ENCODE measurements around the gene UBAP1L. TPM values are rescaled to one million over a fixed set of nuclear protein-coding genes. Genes with fewer than 3 reads are reported as not detected.

The UBAP1L gene
- total RNA-seq, 2 donors from 2014 or later, result 2.2 to 4.8 TPM

GRCh38 chr15:65092911-65093792 lies 21.8 kb downstream of the UBAP1L start:
- H3K36me3 Mint-ChIP-seq, result no peaks in the 10 kb centered on the region
- DNase-seq (ENCODE audit: low spot score in 2 of 2), result no peak
- no peaks in the 10 kb centered on the region for H3K9me3 Mint-ChIP-seq
- ATAC-seq, result no peak
- peak overlapping the region; percentile 18 to 81 for H3K27ac Mint-ChIP-seq

GRCh38 chr15:65091946-65092770 lies 22.8 kb downstream of the UBAP1L start:
- ATAC-seq (no peak), DNase-seq (ENCODE audit: low spot score in 2 of 2) (no peak)
- H3K36me3 Mint-ChIP-seq, result no peaks in the 10 kb centered on the region
- H3K27ac Mint-ChIP-seq, result no peak overlapping the region
- no peaks in the 10 kb centered on the region for H3K9me3 Mint-ChIP-seq

DNA sequence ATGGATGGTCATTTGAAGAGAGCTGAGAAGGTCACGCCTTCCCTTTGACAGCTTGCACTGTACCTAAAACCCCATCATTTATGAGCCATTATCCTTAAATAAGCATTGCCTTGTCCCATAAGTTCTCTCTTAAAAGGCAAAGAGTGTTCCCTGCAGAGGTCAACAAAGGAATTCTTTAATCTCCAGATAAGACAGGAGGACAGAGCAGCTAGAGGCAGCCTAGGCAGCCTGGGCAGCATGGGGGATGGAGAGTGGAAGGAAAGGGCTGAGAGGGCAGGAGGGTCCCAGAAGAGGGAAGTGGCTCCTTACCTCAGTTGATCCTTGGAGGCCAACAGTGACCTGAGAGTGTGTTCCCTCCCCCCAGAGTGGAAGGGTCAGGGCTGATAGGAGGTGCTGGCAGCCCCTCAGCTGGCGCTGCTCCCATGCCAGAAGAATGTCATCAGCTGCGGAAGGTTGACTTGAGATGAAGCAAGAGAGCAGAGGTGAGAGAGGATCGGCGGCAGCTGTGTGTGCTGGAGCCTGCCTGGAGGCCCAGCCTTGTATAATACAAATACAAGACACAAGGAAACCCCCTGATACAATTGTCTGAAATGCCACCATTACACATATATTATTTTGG lies 25.7 kb downstream of the UBAP1L start:
- DNase-seq (ENCODE audit: low spot score in 2 of 2), result no peak

GRCh38 chr15:65088643-65089021 lies 26.4 kb downstream of the UBAP1L start:
- no peaks in the 10 kb centered on the region for H3K36me3 Mint-ChIP-seq
- H3K9me3 Mint-ChIP-seq, result no peaks in the 10 kb centered on the region
- H3K27ac Mint-ChIP-seq, result no peak overlapping the region
- DNase-seq (ENCODE audit: low spot score in 2 of 2) (no peak), ATAC-seq (no peak)

More for the DNA sequence above, 25.7 kb downstream of the UBAP1L start:
- Mint-ChIP-seq H3K36me3 (no peaks in the 10 kb centered on the region), H3K27ac (no peak overlapping the region), H3K9me3 (no peaks in the 10 kb centered on the region)
- no peak for ATAC-seq

GRCh38 chr15:65087873-65088642 lies 26.9 kb downstream of the UBAP1L start:
- no peaks in the 10 kb centered on the region for H3K9me3 Mint-ChIP-seq

DNA sequence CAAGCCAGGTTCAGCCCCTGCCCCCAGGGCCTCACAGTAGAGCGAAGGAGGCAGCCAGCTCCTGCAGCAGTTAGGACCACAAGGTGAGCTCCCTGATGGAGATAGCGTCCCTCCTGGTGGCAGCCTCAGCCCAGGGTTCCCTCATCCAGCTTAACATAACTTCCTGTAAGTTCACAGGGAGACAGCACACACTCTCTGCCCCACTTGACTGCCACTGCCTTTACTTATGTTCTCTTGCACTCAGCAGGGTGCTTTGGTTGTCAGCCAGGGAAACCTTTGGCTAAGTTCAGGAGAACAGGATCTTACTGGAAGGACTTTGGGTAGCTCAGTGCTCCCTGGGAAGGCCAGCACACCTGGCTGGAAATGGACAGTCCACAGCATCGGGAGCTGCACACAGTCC lies 27.6 kb downstream of the UBAP1L start:
- DNase-seq (ENCODE audit: low spot score in 2 of 2) (no peak), ATAC-seq (no peak)
- peak overlapping the region; percentile 5 to 25 for H3K27ac Mint-ChIP-seq
- H3K9me3 Mint-ChIP-seq, result no peaks in the 10 kb centered on the region
- no peaks in the 10 kb centered on the region for H3K36me3 Mint-ChIP-seq

More at GRCh38 chr15:65087873-65088642, 26.9 kb downstream of the UBAP1L start:
- no peaks in the 10 kb centered on the region for H3K36me3 Mint-ChIP-seq
- DNase-seq (ENCODE audit: low spot score in 2 of 2) (no peak), ATAC-seq (no peak)
- H3K27ac Mint-ChIP-seq, result no peak overlapping the region

DNA sequence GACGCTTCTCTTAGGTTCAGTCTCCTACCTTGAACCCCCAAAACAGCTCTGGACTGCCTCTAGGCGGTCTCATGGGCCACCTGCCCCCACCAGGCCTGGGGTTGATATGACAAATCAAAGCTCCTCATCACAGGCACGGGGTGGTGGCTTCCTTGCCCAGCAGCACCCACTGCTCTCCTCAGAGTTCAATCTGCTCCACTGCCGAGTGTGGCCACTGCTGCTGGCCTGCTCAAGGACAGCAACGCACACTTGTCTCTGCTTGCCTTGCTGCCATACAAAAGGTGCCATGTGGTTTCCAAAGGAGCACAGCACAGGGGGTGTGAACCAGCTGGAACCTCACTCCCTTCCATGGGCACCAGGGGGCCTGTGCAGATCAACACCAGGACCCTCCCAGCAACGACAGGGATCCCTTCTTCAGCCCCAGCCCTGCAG lies 28.3 kb downstream of the UBAP1L start:
- no peaks in the 10 kb centered on the region for H3K36me3 Mint-ChIP-seq
- peak overlapping the region in 1 of 2 donors; percentile 6 for H3K27ac Mint-ChIP-seq
- ATAC-seq (peak in 1 of 2 donors; percentile 33), DNase-seq (ENCODE audit: low spot score in 2 of 2) (no peak)
- no peaks in the 10 kb centered on the region for H3K9me3 Mint-ChIP-seq

DNA sequence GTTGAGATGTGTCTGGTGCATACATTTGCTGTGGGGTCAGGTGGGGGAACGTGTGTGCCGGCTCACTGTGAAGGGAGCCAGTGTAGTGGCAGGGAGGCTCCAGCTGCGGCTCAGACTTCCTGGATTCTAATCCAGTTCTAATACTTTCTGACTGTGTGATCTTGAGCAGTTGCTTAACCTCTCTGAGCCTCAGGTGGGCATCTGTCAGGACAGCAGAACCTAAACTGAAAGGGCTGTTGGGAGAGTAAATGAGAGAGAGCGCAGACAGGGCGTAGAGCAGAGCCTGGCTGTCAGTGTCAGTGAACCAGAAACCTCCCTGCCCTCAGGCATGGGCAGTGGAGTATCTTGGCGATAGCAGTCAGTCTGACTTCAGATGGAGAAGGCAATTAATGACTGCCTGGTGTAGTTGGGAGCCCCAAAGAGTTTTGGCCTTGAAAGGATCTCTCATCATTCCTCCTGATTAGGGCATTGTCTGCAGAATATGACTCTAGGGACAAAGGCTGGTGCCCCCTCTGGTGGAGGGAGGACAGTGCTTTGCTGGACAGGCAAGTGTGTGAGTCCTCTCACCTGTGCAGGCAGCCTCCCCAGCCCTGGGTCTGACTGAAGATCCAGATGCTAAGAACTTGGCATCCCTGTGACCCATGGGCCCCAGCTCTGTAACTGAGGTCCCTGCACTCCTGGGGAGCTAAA lies 28.9 kb downstream of the UBAP1L start:
- peak overlapping the region in 1 of 2 donors; percentile 8 for H3K27ac Mint-ChIP-seq
- no peaks in the 10 kb centered on the region for H3K36me3 Mint-ChIP-seq
- no peak for DNase-seq (ENCODE audit: low spot score in 2 of 2)
- ATAC-seq, result peak; percentile 30 to 39
- no peaks in the 10 kb centered on the region for H3K9me3 Mint-ChIP-seq

GRCh38 chr15:65085207-65085753 lies 29.7 kb downstream of the UBAP1L start:
- DNase-seq (ENCODE audit: low spot score in 2 of 2), result no peak
- Mint-ChIP-seq H3K36me3 (no peaks in the 10 kb centered on the region), H3K9me3 (no peaks in the 10 kb centered on the region), H3K27ac (peak overlapping the region in 1 of 2 donors; percentile 44)
- ATAC-seq, result no peak

DNA sequence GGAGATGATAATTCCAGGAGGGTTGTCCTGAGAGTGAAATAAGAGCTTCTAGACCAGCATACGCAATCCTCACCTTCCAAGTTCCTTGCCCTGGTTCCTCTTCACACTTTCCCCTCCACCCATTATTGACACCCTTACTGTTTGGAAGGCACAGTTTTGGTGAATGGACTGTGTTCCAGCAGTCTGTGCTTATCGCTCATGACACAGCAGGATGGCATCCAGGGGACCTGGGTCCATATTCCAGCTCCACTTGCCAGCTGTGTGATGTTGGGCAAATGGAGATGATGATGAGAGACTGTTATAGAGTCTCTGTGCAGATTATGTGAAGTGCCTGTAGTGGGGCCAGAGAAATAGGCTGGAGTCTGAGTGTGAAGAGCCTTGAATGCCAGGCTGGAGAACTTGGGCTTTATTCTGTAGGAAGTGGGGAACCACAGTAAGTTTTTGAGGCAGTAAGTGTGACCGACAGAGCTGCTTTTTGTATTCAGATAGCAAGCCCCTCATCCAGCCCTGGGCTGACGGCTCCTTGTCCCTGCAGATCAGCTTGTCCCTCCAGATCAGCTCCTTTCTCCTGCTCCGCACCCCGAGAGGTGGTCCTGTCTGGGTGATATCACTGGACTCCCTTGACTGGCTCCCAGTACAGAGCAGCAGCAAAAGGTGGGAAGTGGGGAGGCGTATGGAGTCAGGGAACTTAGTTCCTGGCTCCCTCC lies 30.3 kb downstream of the UBAP1L start:
- no peaks in the 10 kb centered on the region for H3K36me3 Mint-ChIP-seq
- no peak for DNase-seq (ENCODE audit: low spot score in 2 of 2)
- ATAC-seq, result no peak
- no peaks in the 10 kb centered on the region for H3K9me3 Mint-ChIP-seq
- peak overlapping the region in 1 of 2 donors; percentile 2 for H3K27ac Mint-ChIP-seq

- H3K36me3 Mint-ChIP-seq, result no peaks in the 10 kb centered on the region
- H3K9me3 Mint-ChIP-seq, result no peaks in the 10 kb centered on the region
- peak overlapping the region in 1 of 2 donors; percentile 31 for H3K27ac Mint-ChIP-seq
- DNase-seq (ENCODE audit: low spot score in 2 of 2) (no peak), ATAC-seq (no peak)
Measured at GRCh38 chr15:65083262-65083701, 31.7 kb downstream of the UBAP1L start.

- Mint-ChIP-seq H3K27ac (peak overlapping the region; percentile 31 to 79), H3K36me3 (no peaks in the 10 kb centered on the region), H3K9me3 (no peaks in the 10 kb centered on the region)
- peak; percentile 39 to 62 for ATAC-seq
- DNase-seq (ENCODE audit: low spot score in 2 of 2), result no peak
Measured at GRCh38 chr15:65082303-65082953, 32.6 kb downstream of the UBAP1L start.

- DNase-seq (ENCODE audit: low spot score in 2 of 2) (no peak), ATAC-seq (peak; percentile 37 to 58)
- Mint-ChIP-seq H3K9me3 (no peaks in the 10 kb centered on the region), H3K27ac (no peak overlapping the region), H3K36me3 (no peaks in the 10 kb centered on the region)
Measured at GRCh38 chr15:65081758-65082157, 33.2 kb downstream of the UBAP1L start.

DNA sequence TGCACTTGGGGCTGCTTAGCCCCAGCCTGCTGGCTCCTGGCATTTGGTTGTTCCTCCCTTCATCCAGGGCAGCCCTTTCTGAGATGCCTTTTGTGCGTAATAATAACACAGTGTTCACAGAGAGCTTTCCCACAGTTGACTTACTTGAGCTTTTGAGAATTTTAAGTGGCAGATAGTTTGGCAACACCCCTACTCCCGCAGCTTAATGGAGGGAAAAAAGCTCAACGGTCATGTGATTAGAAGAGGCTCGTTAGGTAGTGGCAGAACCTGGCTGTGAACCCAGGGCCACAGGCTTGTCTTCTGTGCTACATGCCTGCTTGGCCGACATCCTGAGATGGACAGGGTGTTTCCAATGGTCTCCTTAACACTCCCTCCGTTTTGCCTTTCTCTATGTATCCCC lies 33.7 kb downstream of the UBAP1L start:
- no peak overlapping the region for H3K27ac Mint-ChIP-seq
- H3K9me3 Mint-ChIP-seq, result no peaks in the 10 kb centered on the region

More for the DNA sequence above, 33.7 kb downstream of the UBAP1L start:
- no peaks in the 10 kb centered on the region for H3K36me3 Mint-ChIP-seq
- no peak for DNase-seq (ENCODE audit: low spot score in 2 of 2)
- no peak for ATAC-seq
